ENCODE measurements around the gene PIM3.

PIM3 gene

GRCh38 chr22:50000587-50001387, 40.2 kb downstream of the PIM3 start:
- no peak for DNase-seq (ENCODE audit: low read depth in 2 of 2)

DNA sequence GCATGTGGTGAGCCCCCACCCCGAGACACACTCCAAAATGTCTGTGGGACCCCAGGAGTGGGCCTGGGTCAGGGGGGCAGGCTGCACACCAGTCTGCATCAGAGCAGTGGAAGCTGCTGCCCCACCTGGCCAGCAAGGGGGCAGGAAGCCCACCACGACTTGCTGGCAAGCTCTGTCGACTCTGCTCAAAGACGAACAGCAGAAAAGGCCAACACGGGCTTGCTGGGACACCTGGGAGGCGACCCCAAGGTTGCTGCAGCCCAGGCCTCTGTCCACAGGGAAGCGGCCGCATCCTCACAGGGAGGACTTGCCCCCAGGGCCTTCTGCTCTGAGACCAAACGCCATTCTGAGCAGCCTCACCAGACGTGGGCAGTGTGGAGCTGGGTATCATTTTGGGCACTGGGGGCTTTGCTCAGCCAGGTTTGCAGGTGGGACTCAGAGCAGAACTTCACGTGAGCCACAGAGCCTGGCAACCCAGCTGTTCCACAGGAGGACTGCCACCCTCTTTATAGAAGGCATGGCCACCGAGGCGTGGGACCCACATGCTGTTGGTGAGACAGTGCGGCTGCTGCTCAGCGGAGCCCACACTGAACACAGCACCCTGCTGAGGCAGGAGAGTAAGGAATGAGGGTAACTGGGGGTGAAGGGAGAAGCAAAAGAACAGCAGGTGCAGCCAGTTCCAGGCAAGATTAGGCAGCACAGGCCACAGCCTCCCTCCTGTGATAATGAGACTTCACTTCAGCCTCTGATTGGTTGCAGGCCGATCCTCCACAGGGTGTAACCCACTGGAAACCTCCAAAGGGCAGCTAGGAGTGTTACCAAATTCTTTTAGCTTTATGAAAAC, 41.0 kb downstream of the PIM3 start:
- no peak for DNase-seq (ENCODE audit: low read depth in 2 of 2)

- DNase-seq (ENCODE audit: low read depth in 2 of 2), result no peak
Observed at GRCh38 chr22:50002791-50003190, 42.2 kb downstream of the PIM3 start.

DNA sequence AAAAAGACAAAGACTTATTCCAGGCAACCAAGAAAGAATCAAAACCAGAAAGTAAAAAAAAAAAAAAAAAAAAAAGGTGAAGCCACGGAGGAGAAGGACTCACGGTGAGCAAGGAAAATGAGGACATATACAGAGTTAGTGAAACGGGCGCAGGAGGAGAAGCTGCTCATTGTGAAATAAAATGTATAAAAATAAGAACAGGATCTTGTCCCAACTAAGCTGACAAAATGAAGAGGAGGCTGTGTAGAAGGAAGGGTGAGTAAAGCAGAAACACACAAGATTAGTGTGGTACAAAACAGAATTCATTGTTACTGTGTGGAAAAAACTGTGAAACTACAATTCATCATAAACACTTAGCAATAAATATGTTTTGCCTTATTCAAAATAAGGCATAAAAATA, 44.3 kb downstream of the PIM3 start:
- DNase-seq (ENCODE audit: low read depth in 2 of 2), result no peak

DNA sequence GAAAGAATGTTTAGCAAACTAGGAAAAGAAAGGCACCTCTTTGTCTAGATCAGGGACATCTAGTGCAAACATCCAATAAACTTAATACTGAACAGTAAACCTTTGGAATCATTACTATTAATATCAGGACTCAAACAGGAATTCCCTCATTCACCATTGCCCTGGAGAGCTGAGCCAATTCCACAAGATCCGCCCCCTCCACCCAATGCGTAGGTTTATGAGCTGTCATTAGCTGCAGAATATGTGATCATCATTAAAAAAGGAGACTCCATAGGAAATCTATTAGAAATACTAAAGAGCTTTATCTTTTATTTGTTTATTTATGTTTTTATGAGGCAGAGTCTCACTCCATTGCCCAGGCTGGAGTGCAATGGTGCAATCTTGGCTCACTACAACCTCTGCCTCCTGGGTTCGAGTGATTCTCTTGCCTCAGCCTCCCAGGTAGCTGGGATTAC, 46.5 kb downstream of the PIM3 start:
- DNase-seq (ENCODE audit: low read depth in 2 of 2), result no peak

DNA sequence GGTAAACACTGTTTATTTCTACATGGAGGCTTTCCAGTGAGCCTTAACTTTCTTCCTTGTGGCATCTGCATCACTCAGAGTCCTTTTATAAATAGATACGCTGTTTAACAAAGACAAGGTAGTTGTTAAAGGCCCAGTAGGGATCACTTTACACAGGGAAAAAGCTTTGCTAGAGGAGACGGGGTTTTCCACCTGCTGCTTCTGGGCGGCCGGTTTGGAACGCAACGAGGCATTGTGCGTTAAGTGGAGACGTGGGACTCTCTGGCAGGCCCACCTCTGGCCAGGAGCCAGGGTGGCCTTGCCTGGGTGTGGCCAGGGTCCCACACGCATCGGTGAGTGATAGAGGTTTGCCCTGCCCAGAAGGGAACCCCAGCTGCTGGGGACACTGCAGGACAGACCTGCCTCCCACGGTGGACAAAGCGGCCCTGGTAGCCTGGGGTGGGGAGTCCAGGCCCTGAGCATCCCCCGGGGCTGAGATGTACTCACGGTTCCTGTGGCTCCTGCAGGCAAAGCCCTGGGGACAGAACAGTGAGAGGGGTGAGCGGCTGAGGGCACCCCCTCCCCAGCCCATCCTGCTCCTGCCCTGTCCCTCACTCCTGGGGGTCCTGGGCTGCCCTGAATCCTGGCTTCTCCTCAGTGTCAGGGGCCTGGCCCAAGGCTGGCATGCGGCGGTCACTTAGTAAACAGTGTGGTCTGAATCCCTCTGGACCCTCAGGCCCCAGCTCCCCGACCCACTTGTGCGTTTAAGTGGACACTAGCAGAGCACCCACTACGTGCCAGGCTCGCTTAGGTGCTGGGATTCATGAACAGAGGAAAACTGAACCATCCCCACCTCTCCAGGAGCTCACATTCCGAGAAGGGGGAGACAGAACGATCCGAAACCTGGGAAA, 47.8 kb downstream of the PIM3 start:
- no peak for DNase-seq (ENCODE audit: low read depth in 2 of 2)

DNA sequence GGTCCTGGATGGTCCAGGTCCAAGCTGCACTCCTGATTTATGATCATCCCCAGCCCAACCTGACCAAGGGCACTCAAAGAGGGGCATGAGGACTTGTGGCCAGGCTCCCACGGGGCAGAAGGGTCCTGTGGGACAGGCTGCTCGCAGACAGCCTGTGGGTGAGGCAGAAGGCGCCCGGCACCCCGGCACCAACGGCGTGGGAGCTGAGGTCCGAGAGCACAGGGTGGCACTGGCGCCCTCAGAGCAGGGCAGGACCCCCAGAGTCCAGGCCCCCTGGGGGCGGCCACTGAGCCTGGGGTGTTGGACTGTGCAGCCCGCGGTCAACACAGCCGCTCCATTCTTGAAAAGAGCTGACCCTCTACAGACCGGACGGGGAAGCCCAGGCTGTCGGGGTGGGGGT, 48.7 kb downstream of the PIM3 start:
- no peak for DNase-seq (ENCODE audit: low read depth in 2 of 2)

GRCh38 chr22:50009765-50010675, 49.4 kb downstream of the PIM3 start:
- DNase-seq (ENCODE audit: low read depth in 2 of 2), result no peak

DNA sequence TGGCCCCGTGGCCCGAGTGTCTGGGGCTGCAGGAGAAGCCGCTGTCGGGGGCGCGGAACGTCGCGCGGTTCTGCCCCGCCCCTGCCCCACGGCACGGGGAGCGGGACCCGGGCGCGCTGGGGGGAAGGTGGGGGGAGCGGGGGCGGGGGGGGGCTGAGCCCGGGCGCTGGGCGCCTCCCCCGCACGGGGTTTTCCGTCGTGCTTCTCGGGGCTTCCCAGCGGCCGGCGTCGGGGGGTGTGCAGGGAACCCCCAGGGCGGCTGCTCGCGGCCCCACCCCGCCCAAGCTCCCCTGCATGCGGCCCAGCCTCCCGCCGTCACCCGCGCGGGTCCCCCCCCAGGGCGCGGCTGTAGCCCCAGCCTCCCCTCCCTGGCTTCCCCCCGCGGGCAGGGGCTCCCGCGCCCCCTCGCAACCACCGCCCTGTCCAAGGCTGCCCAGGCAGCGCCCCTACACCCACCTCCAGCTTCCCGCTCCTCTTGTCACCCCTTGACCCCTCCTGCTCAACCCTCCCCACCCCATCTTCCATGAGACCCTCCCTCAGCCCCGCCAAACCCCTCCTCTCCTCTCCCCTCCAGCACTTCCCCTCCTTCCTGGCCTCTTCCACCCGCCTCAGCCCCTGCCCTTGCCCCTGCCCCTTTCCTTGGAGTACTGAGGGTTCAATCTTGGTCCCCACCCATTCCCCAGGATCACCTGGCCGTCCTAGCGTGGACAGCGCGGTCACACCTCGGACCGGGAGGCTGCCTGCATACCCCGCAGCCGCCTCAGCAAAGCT, 50.3 kb downstream of the PIM3 start:
- no peak for DNase-seq (ENCODE audit: low read depth in 2 of 2)

GRCh38 chr22:50011447-50012210, 51.1 kb downstream of the PIM3 start:
- DNase-seq (ENCODE audit: low read depth in 2 of 2), result no peak

DNA sequence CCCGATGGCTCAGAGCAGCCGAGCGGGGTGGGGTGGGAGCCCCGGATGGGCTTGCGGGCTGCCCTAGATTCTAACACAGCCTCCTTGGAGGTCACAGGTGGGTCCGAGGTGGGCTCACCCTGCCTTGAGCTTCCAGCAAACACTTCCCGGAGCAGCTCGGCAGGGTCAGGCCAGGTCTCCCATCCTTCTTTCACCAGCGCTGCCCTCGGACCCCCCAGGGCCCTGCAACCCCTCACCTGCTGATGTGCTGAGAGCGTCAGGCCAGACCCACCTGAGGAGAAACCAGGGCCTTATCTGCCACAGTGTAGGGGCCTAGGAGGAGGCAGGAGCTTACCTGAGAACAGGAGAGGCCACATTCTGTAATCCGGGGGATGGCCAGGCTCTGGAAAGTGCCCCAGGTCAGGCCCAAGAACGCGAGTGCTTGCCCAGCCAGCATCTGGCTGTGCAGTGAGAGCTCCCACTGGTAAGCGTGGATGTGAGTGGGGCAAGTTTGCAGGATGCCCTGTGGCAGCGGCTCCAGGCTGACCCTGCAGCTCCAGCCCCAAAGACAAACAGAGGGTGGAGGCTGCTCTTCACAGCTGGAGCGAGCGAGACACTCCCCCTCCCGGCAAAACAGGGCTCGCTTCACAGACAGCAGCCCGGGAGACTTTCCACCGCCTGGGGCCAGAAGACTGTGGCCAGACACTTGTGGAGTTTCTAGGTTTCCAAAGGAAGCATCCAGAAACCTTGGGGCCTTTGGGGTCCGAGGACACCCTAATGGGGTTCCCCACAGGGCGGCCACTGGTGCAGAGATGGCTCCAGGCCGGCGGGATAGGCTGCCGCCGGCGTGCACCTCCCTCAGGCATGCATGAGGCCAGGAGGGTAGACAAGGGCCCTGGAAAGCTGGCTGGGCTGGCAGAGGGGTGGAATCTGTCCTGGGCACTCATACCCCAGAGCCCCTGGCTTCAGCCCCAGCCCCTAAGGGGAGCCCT, 51.9 kb downstream of the PIM3 start, which contains the start of gene IL17REL:
TSS of gene IL17REL (minus strand) at position 555 of the 971 bp plus-strand sequence. CDS start at position 436, 119 bp downstream.
- DNase-seq (ENCODE audit: low read depth in 2 of 2), result no peak
